Measurements from ENCODE around the gene PCLAF. TPM values are rescaled to one million over a fixed set of nuclear protein-coding genes. Genes with fewer than 3 reads are reported as not detected.
A peak's percentile ranks its signal among the peaks of the same experiment; 100 is the strongest.
"Not testable (repeated sequence)": the region's sequence is repeated elsewhere in the genome, so short reads cannot be mapped to it uniquely, and the experiment has no call there.

Gene PCLAF
- total and polyA plus RNA-seq, 5 donors, result 0.57 to 1.0 (median 1.0) TPM; not detected in 2

GRCh38 chr15:64361259-64361658 lies 20.0 kb downstream of the PCLAF start:
- DNase-seq, result no peak
- no peaks in the 10 kb centered on the region for H3K27me3 ChIP-seq (ENCODE audit: control insufficient read depth, insufficient read depth)
- no peak overlapping the region for H3K4me3 ChIP-seq (ENCODE audit: low read length)
- no peak overlapping the region for H3K27ac ChIP-seq (ENCODE audit: low read length)
- no peaks in the 10 kb centered on the region for H3K9me3 ChIP-seq (ENCODE audit: control insufficient read depth, low read length)
- no peak for ATAC-seq
- WGBS, result 97% methylated on average over 4 of the region's 4 CpGs
- intact Hi-C loops (cut with DNase I), result no loop called here
- H3K4me1 ChIP-seq (ENCODE audit: control insufficient read depth, insufficient read depth, low read length), result no peaks in the 10 kb centered on the region

GRCh38 chr15:64356710-64357040 lies 24.6 kb downstream of the PCLAF start:
- Histone ChIP-seq H3K4me3 (ENCODE audit: low read length) (peak overlapping the region; percentile 96), H3K4me1 (ENCODE audit: control insufficient read depth, insufficient read depth, low read length) (no peaks in the 10 kb centered on the region), H3K27me3 (ENCODE audit: control insufficient read depth, insufficient read depth) (no peaks in the 10 kb centered on the region), H3K27ac (ENCODE audit: low read length) (no peak overlapping the region), H3K9me3 (ENCODE audit: control insufficient read depth, low read length) (no peaks in the 10 kb centered on the region)
- 47% methylated on average over 5 of the region's 5 CpGs for WGBS
- intact Hi-C loops (cut with DNase I), result no loop called here
- ATAC-seq (no peak), DNase-seq (peak in 1 of 3 donors; percentile 45)

- under 1% methylated on average over 42 of the region's 42 CpGs for WGBS
- Histone ChIP-seq H3K4me1 (ENCODE audit: control insufficient read depth, insufficient read depth, low read length) (no peaks in the 10 kb centered on the region), H3K4me3 (ENCODE audit: low read length) (peak within 1 kb of the TSS; percentile 96), H3K27ac (ENCODE audit: low read length) (peak within 1 kb of the TSS; percentile 70), H3K9me3 (ENCODE audit: control insufficient read depth, low read length) (no peaks in the 10 kb centered on the region), H3K27me3 (ENCODE audit: control insufficient read depth, insufficient read depth) (no peaks in the 10 kb centered on the region)
- peak; percentile 96 to 98 (median 97) for DNase-seq
- intact Hi-C loops (cut with DNase I), result no loop called here
- peak; percentile 100 for ATAC-seq
Observed at GRCh38 chr15:64355944-64356709, 25.1 kb downstream of the PCLAF start, which contains the start of gene CSNK1G1. Gene CSNK1G1 (minus strand): TSS chr15:64356173. CDS start chr15:64300499, 55,674 bp downstream.

GRCh38 chr15:64355348-64355943 lies 25.8 kb downstream of the PCLAF start:
- intact Hi-C loops (cut with DNase I), result no loop called here

GRCh38 chr15:64354688-64355344 lies 26.4 kb downstream of the PCLAF start:
- intact Hi-C loops (cut with DNase I), result no loop called here
- Histone ChIP-seq H3K4me1 (ENCODE audit: control insufficient read depth, insufficient read depth, low read length) (no peaks in the 10 kb centered on the region), H3K9me3 (ENCODE audit: control insufficient read depth, low read length) (no peaks in the 10 kb centered on the region), H3K27ac (ENCODE audit: low read length) (peak overlapping the region; percentile 7), H3K4me3 (ENCODE audit: low read length) (peak overlapping the region; percentile 96), H3K27me3 (ENCODE audit: control insufficient read depth, insufficient read depth) (no peaks in the 10 kb centered on the region)
- DNase-seq (no peak), ATAC-seq (no peak)
- WGBS, result 34% methylated on average over 5 of the region's 5 CpGs

More at GRCh38 chr15:64355348-64355943, 25.8 kb downstream of the PCLAF start:
- under 1% methylated on average over 30 of the region's 30 CpGs for WGBS
- H3K4me3 ChIP-seq (ENCODE audit: low read length), result peak overlapping the region; percentile 96
- H3K9me3 ChIP-seq (ENCODE audit: control insufficient read depth, low read length), result no peaks in the 10 kb centered on the region
- peak; percentile 23 to 52 for ATAC-seq
- H3K27ac ChIP-seq (ENCODE audit: low read length), result peak overlapping the region; percentile 70
- no peaks in the 10 kb centered on the region for H3K4me1 ChIP-seq (ENCODE audit: control insufficient read depth, insufficient read depth, low read length)
- DNase-seq, result peak in 2 of 3 donors; percentile 28 to 52
- no peaks in the 10 kb centered on the region for H3K27me3 ChIP-seq (ENCODE audit: control insufficient read depth, insufficient read depth)

- intact Hi-C loops (cut with DNase I), result no loop called here
- DNase-seq (no peak), ATAC-seq (no peak)
- H3K27ac ChIP-seq (ENCODE audit: low read length), result no peak overlapping the region
- 59% methylated on average over 7 of the region's 7 CpGs for WGBS
- H3K27me3 ChIP-seq (ENCODE audit: control insufficient read depth, insufficient read depth), result no peaks in the 10 kb centered on the region
- no peaks in the 10 kb centered on the region for H3K9me3 ChIP-seq (ENCODE audit: control insufficient read depth, low read length)
- H3K4me3 ChIP-seq (ENCODE audit: low read length), result no peak overlapping the region
- peaks cover 1% of the 10 kb centered on the region for H3K4me1 ChIP-seq (ENCODE audit: control insufficient read depth, insufficient read depth, low read length)
Observed at GRCh38 chr15:64351265-64351664, 30.0 kb downstream of the PCLAF start.

- H3K27ac ChIP-seq (ENCODE audit: low read length), result no peak overlapping the region
- no peak for DNase-seq
- intact Hi-C loops (cut with DNase I), result no loop called here
- no peaks in the 10 kb centered on the region for H3K27me3 ChIP-seq (ENCODE audit: control insufficient read depth, insufficient read depth)
- WGBS, result 90% methylated on average over 2 of the region's 2 CpGs
- no peak overlapping the region for H3K4me3 ChIP-seq (ENCODE audit: low read length)
- H3K9me3 ChIP-seq (ENCODE audit: control insufficient read depth, low read length), result no peaks in the 10 kb centered on the region
- peak; percentile 31 to 72 for ATAC-seq
- H3K4me1 ChIP-seq (ENCODE audit: control insufficient read depth, insufficient read depth, low read length), result peaks cover 1% of the 10 kb centered on the region
Observed at GRCh38 chr15:64349375-64349774, 31.9 kb downstream of the PCLAF start.

GRCh38 chr15:64348455-64348854 lies 32.8 kb downstream of the PCLAF start:
- Histone ChIP-seq H3K4me3 (ENCODE audit: low read length) (no peak overlapping the region), H3K4me1 (ENCODE audit: control insufficient read depth, insufficient read depth, low read length) (peaks cover 1% of the 10 kb centered on the region), H3K27me3 (ENCODE audit: control insufficient read depth, insufficient read depth) (no peaks in the 10 kb centered on the region), H3K9me3 (ENCODE audit: control insufficient read depth, low read length) (no peaks in the 10 kb centered on the region), H3K27ac (ENCODE audit: low read length) (no peak overlapping the region)
- 85% methylated on average over 1 of the region's 1 CpG for WGBS
- intact Hi-C loops (cut with DNase I), result no loop called here
- no peak for DNase-seq
- ATAC-seq, result no peak

- intact Hi-C loops (cut with DNase I); H3K27ac ChIP-seq (ENCODE audit: low read length); DNase-seq; H3K9me3 ChIP-seq (ENCODE audit: control insufficient read depth, low read length); ATAC-seq; H3K4me3 ChIP-seq (ENCODE audit: low read length); H3K27me3 ChIP-seq (ENCODE audit: control insufficient read depth, insufficient read depth); H3K4me1 ChIP-seq (ENCODE audit: control insufficient read depth, insufficient read depth, low read length): not testable (repeated sequence)
- WGBS, result 97% methylated on average over 6 of the region's 6 CpGs
Observed at GRCh38 chr15:64346242-64346641, 35.0 kb downstream of the PCLAF start.

- H3K4me3 ChIP-seq (ENCODE audit: low read length), result no peak overlapping the region
- no peak overlapping the region for H3K27ac ChIP-seq (ENCODE audit: low read length)
- H3K27me3 ChIP-seq (ENCODE audit: control insufficient read depth, insufficient read depth), result no peaks in the 10 kb centered on the region
- intact Hi-C loops (cut with DNase I), result no loop called here
- no peak for ATAC-seq
- H3K4me1 ChIP-seq (ENCODE audit: control insufficient read depth, insufficient read depth, low read length), result peaks cover 1% of the 10 kb centered on the region
- no peak for DNase-seq
- no peaks in the 10 kb centered on the region for H3K9me3 ChIP-seq (ENCODE audit: control insufficient read depth, low read length)
Observed at GRCh38 chr15:64344651-64345294, 36.5 kb downstream of the PCLAF start.

- Histone ChIP-seq H3K4me1 (ENCODE audit: control insufficient read depth, insufficient read depth, low read length) (peaks cover 2% of the 10 kb centered on the region), H3K27ac (ENCODE audit: low read length) (no peak overlapping the region), H3K27me3 (ENCODE audit: control insufficient read depth, insufficient read depth) (no peaks in the 10 kb centered on the region), H3K4me3 (ENCODE audit: low read length) (no peak overlapping the region), H3K9me3 (ENCODE audit: control insufficient read depth, low read length) (no peaks in the 10 kb centered on the region)
- DNase-seq (no peak), ATAC-seq (no peak)
- intact Hi-C loops (cut with DNase I), result no loop called here
- WGBS, result 90% methylated on average over 2 of the region's 2 CpGs
Observed at GRCh38 chr15:64343841-64344240, 37.4 kb downstream of the PCLAF start.
